NCI-H2081 (cell line): ENCODE data around the gene DGLUCY.
"Not testable (repeated sequence)": the region's sequence is repeated elsewhere in the genome, so short reads cannot be mapped to it uniquely, and the experiment has no call there.

Experiments
- DNase-seq, 2 experiments: peaks; one replicate each; lab custom pipeline; 2025; lab: John Stamatoyannopoulos, UW

Gene DGLUCY, protein sequence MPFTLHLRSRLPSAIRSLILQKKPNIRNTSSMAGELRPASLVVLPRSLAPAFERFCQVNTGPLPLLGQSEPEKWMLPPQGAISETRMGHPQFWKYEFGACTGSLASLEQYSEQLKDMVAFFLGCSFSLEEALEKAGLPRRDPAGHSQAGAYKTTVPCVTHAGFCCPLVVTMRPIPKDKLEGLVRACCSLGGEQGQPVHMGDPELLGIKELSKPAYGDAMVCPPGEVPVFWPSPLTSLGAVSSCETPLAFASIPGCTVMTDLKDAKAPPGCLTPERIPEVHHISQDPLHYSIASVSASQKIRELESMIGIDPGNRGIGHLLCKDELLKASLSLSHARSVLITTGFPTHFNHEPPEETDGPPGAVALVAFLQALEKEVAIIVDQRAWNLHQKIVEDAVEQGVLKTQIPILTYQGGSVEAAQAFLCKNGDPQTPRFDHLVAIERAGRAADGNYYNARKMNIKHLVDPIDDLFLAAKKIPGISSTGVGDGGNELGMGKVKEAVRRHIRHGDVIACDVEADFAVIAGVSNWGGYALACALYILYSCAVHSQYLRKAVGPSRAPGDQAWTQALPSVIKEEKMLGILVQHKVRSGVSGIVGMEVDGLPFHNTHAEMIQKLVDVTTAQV

DNA sequence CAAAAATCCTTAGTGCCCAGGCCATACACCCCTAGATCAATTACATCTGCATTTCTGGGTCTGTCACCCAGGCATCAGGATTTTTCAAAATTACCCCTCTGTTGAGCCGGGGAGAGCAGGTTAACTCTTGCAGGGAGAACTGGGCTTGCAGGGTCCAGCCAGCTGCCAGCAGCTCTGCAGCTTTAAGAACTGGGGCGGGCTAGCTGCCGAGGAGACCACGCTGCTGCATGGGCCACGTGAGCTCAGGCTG is at the start of gene DGLUCY:
DGLUCY (plus strand) TSS at position 245 of the 250 bp plus-strand sequence. CDS start 46,222 bp downstream, outside the sequence.
- no peak for DNase-seq

GRCh38 chr14:91065266-91065665 is 48.6 kb upstream of the DGLUCY start:
- no peak for DNase-seq

DNA sequence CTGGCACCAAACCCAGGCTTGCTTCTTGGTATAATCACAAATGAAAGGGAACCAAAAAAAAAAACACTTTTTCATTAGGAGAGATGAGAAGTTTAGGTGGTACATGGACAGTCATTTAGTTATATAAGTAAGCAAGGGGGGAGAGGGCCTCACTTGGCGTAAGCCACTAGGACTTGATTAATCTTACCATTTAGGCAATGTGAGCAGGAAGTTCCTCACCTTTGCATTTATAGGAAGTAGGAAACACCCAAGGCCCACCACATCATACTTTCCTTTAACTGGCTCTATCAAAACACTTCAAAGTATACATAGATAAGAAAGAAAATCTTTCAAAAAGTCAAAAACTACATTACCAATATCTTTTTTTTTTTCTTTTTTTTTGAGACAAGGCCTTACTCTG is 46.7 kb upstream of the DGLUCY start:
- DNase-seq, result no peak

DNA sequence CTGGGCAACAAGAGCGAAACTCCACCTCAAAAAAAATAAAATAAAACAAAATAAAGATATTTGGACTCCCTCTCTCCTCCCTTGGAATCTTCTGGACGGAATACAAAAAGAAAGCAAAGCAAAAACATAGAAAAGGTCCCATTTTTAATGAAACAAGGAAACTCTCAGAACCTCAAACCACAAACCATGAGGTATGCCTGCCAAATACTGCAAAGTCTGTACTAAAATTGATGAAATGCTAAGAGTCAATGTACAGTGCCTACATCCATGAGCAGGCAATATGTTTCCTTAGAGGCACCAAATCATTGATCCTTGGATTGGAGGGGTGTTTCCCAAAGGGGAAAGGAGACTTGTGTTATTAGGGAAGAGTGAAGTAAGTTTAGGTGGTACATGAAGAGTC is 45.2 kb upstream of the DGLUCY start:
- no peak for DNase-seq

- DNase-seq, result no peak
Measured at GRCh38 chr14:91070572-91070971, 43.3 kb upstream of the DGLUCY start.

- DNase-seq, result no peak
Measured at GRCh38 chr14:91075553-91075952, 38.3 kb upstream of the DGLUCY start.

GRCh38 chr14:91078095-91078737 is 35.7 kb upstream of the DGLUCY start:
- no peak for DNase-seq

DNA sequence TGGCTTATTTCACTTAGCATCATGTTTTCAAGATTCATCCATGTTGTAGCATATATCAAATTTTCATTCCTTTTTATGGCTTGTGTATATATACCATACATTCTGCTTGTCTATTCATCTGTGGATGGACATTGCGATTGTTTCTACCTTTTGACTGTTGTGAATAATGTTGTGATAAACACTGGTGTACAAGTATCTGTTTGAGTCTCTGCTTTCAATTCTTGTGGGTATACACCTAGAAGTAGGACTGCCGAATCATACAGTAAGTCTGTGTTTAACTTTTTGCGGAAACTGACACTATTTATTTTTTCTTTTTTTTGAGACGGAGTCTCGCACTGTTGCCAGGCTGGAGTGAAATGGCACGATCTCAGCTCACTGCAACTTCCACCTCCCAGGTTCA is 33.8 kb upstream of the DGLUCY start:
- DNase-seq, result no peak

DNA sequence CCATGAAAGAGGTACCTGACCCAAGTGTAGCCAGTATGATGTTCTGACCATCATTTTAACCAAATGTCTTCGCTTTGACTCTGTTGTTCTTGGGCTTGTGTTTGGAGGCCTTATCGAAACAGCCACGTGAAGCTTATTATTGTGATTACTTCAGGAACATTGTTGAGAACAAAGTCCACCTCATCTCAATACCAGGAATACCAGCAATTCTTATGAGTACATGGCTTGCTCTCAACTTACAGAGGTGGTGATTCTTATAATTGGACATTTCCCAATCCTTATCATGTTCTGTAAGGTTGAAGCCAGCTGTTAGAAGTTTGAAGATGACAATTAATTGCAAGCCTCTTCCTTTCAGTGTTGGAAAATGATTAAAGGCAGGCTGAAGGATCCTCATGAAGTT is 31.6 kb upstream of the DGLUCY start:
- no peak for DNase-seq

DNA sequence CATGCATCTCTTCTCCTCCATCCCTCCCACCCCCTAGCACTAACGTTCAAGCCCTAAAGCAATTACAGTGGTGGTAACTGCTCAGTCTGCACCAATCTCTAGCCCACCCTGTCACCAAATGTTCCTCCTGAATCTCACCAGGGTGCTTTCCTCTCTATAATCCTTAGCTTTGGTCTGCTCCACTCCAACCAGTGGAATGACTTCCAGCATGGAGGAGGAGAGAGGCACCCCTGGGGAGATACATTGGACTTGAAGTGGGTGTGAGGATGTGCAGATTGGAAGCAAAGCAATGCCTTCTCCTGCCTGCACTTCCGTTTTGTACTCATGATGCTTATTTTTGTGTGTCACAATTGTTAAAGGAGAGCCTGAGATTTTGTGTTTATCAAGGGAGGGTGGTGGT is 29.4 kb upstream of the DGLUCY start:
- no peak for DNase-seq

DNA sequence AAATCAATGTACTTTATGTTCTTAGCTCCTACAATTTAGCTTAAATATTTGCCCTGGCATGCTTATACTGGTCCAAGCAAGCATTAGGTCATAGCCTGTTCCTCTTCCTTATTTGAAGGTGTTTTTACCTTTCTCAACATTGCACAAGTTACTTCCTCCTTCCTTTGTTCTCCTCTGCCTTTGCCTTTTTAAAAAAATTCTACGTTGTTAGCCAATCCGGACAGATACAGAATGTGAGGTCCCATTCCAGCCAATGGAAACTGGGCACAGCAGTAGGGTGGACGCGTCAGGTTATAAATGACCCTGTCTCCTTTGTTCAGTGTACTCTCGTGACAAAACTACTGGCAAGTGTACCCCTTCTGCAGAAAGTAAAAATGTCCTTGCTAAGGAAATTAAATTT is 26.4 kb upstream of the DGLUCY start:
- DNase-seq, result not testable (repeated sequence)

- no peak for DNase-seq
Measured at GRCh38 chr14:91088585-91089235, 25.2 kb upstream of the DGLUCY start.

DNA sequence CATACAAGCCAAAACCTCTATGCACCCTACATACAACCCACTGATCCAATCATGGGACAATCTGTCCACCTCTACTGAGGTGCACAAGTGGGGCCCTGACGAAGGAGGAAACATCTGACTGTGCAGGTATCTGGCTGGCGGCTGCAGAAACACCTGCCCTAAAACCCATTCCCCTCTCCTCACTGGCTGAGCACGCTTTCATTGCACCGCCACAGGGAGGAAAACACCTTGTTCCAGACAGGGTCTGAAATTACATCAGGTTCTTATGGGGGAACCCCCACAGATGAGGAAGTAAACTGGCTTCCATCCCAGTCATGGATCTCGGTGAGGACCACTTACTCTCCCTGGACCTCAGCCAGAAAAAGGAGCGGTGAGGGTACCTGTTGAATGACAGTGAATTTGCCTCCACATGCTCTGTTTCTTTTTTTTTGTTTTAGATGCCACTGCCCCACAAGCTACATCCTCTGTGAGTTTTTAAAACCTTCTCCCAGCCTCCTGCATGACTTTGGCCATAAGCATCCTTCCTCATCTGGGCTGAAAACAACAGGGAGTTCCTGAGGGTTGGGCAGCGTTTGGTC is 23.8 kb upstream of the DGLUCY start:
- DNase-seq, result no peak

DNA sequence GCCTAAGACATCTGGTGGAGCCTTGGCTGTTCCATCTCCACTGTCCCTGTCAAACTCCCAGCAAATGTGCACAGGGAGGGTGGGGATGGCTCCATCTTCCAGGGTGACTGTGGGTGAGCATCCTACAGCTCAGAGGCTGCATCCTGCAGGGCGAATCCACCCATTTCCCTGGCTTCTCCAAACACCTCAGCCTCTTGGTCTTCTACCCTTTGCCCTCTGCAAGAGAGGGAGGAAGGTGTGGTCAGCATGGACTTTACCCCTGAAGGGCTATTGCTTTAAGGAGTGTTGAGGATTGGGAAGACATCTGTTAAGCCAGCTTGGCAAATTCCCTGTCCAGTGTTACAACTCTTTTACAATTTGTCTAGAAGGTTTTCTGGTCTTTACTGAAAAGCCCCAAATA is 23.1 kb upstream of the DGLUCY start:
- no peak for DNase-seq

DNA sequence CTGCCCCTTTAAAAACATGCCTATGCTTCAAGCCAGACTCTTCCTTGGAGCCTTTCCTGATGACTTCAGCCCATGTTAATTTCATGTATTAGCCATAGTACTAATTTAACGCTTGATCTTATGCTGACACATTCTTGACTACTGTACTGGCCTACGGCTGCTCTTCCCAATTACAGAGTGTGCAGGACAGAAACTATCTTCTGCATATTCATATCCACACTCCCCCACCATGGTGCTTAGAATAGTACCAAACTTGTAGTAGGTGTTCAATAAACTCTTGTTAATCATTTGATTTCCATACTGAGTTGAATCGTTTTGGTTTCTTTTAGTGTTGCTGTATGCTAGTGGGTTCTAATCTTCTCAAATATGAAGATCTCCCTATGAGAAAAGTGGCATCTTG is 21.8 kb upstream of the DGLUCY start:
- DNase-seq, result no peak

- not testable (repeated sequence) for DNase-seq
Measured at GRCh38 chr14:91093743-91094472, 20.0 kb upstream of the DGLUCY start.

GRCh38 chr14:91094772-91095171 is 19.1 kb upstream of the DGLUCY start:
- no peak for DNase-seq

DNA sequence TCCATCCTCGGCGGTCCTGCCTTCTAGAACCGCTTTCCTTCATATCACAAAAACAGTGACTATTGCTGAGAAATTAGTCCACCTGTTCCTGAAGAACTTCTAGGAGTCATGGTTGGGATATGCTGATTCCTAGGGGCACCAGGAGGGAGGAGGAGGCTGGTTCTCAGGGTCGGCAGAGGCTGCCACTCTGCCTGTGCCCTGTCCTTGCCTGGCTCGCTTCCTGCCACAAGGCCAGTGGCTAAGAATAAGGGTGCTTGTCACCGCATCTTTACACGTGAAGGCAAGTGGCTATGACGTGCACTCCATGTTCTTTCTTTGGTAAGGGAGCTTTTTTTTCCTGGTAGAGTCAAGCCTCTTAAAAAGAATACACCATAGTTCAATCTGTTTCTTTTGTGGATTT is 18.7 kb upstream of the DGLUCY start:
- no peak for DNase-seq

- not testable (repeated sequence) for DNase-seq
Measured at GRCh38 chr14:91097657-91098056, 16.2 kb upstream of the DGLUCY start.

DNA sequence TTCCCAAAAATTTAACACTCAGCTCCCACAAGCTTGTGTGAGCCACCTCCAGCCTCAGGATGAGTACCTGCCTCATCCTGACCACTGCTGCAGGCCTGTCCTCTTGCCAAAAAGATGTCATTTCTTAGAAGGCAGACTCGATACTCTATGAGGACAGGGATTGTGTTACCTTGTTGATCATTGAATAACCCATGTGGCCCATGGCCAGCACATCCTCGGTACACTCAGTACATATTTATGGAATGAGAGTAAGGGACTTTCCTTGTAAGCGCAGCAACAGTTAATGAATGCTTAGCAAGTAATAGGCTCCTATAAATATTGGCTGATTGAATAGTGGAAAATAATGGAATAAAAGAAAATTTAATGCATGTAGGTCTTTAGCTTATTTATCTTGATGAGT is 15.3 kb upstream of the DGLUCY start:
- DNase-seq, result no peak

DNA sequence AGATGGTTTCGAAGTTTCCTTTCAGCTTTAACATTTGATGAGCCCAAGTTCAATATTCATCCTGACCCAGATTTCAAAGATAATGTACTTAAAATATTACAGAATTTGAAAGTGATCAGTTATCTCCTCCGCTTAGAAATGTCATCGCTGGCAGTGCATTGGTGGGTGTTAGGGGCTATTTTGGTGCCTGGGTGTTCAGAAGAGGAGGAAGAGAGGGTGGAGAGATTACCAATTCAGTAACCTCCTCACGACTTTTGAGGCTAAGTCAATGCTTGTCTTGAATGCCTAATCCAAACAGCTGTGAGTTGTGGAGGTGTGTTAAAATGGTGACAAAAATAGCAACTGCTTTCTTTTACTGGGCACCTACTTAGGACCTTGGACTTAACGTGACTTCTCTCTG is 13.8 kb upstream of the DGLUCY start:
- no peak for DNase-seq

- no peak for DNase-seq
Measured at GRCh38 chr14:91103116-91103515, 10.8 kb upstream of the DGLUCY start.
